Panc1 (cell line): ENCODE results near the gene HS3ST2. TPM values are rescaled to one million over a fixed set of nuclear protein-coding genes. Genes with fewer than 3 reads are reported as not detected.

Experiments
- ATAC-seq: fragments of 200-7000 bp; cut with Tn5 transposase; 2 replicates; pipeline ENCODE4 v1.9.1; 2020; ENCODE audit warnings: mild to moderate bottlenecking, moderate library complexity
- BruUV-seq: library from RNA; stranded (reverse); fragments of 400-500 nt; replicated peaks from 2 replicates; lab custom pipeline; 2021; lab: Mats Ljungman, UMichigan
- CTCF ChIA-PET: fragments of 300-600 bp; sonication (Branson Sonifier 250); formaldehyde crosslinking; loops from one replicate; lab custom pipeline; 2022; ENCODE audit warnings: antibody characterized with exemption; lab: Charles Lee
- POLR2A ChIA-PET: fragments of 300-600 bp; sonication (Branson Sonifier 250); formaldehyde crosslinking; loops from one replicate; lab custom pipeline; 2022; ENCODE audit warnings: antibody characterized with exemption; lab: Charles Lee
- DNase-seq: peaks from one replicate; pipeline ENCODE4 v3.0.0-alpha.2; 2010; ENCODE audit warnings: low read depth, low spot score
- H3K27ac ChIP-seq: 2 replicates; pipeline ENCODE4 v1.5.1; 2011; ENCODE audit warnings: mild to moderate bottlenecking, low read length, inconsistent platforms
- H3K27me3 ChIP-seq: fragments of 200-500 bp; sonication (Bioruptor generic); 2 replicates; pipeline ENCODE4 v1.6.0; 2014; ENCODE audit warnings: low read length, inconsistent platforms; ENCODE audit not compliant: control insufficient read depth, insufficient read depth
- H3K36me3 ChIP-seq: fragments of 200-500 bp; sonication (Bioruptor generic); 2 replicates; pipeline ENCODE4 v1.5.1; 2014; ENCODE audit warnings: inconsistent platforms, mild to moderate bottlenecking, low read length, moderate library complexity; ENCODE audit not compliant: control insufficient read depth, insufficient read depth
- H3K4me1 ChIP-seq: 2 replicates; pipeline ENCODE4 v1.5.1; 2011; ENCODE audit warnings: inconsistent platforms, mild to moderate bottlenecking, low read length, moderate library complexity; ENCODE audit not compliant: control insufficient read depth, insufficient read depth
- H3K4me3 ChIP-seq, 2 experiments: 2 replicates each; pipeline ENCODE4 v1.5.1; 2011 to 2012; ENCODE audit warnings: low read depth in 2 of 2, low read length in 2 of 2, mild to moderate bottlenecking in 2 of 2, inconsistent platforms in 1 of 2, moderate library complexity in 1 of 2
- H3K9me3 ChIP-seq: fragments of 200-500 bp; sonication (Bioruptor generic); 2 replicates; pipeline ENCODE4 v1.5.1; 2014; ENCODE audit warnings: low read depth, mild to moderate bottlenecking, inconsistent platforms, low read length, moderate library complexity; ENCODE audit not compliant: control insufficient read depth, insufficient read depth
- CTCF ChIP-seq: fragments of 450-650 bp; IDR thresholded peaks from 2 replicates; pipeline ENCODE4 v1.5.1; 2017; ENCODE audit warnings: mild to moderate bottlenecking
- POLR2AphosphoS5 ChIP-seq: IDR thresholded peaks from 2 replicates; pipeline ENCODE4 v1.6.1; 2012; ENCODE audit warnings: mild to moderate bottlenecking, low read depth, low read length, moderate library complexity
- SIN3A ChIP-seq: IDR thresholded peaks from 2 replicates; pipeline ENCODE4 v1.6.1; 2012; ENCODE audit warnings: low read depth, mild to moderate bottlenecking, low read length, moderate library complexity, borderline replicate concordance; ENCODE audit not compliant: insufficient read depth
- TCF7L2 ChIP-seq: IDR thresholded peaks from 2 replicates; pipeline ENCODE4 v1.6.1; 2011; ENCODE audit warnings: mild to moderate bottlenecking, low read depth, low read length, inconsistent platforms
- in situ Hi-C: cut with HindIII; loops from 2 replicates; pipeline ENCODE4 v1.10.0; 2016; ENCODE audit warnings: low sequenced_read_pairs, low pct_unique_long_range_greater_than_20kb
- intact Hi-C: fragments of 100-400 bp; cut with micrococcal nuclease; formaldehyde crosslinking; loops from one replicate; pipeline ENCODE4 v1.10.0; 2022; ENCODE audit not compliant: unreplicated experiment
- total RNA-seq: library from RNA; stranded (reverse); gene quantifications from one replicate; pipeline ENCODE4 v1.2.1, GENCODE V29; 2021; ENCODE audit not compliant: unreplicated experiment
- TF ChIP-seq, protein P1 (sequence below), 2 experiments: IDR thresholded peaks; 2 replicates each; pipeline ENCODE4 v1.6.1; 2011 to 2012; ENCODE audit warnings: low read depth in 2 of 2, control low read depth in 1 of 2, low read length in 1 of 2, mild to moderate bottlenecking in 1 of 2, moderate library complexity in 1 of 2; ENCODE audit not compliant: insufficient read depth in 1 of 2

Gene HS3ST2
- total RNA-seq, 1 experiment from 2014 or later, result not detected

DNA sequence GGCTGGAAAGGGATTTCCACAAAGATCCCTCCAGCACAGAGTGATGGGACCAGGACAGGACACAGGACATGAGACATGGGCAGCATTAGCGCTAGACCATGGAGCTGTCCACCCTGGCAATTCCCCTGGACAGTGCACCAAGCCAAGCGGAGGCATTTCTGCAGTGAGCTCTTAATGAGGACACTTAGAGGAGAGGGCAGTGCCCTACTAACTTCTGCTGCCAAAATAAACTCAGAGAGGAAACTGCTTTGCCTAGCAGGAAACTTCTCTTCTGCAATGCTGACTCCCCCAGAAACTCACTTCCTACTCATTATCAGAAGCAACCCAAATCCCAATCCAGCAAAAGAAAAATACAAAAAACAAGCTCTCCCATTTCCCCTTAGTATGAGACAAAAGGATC is 119.2 kb downstream of the HS3ST2 start:
- intact Hi-C loops (no loop called here), in situ Hi-C loops (no loop called here)
- Histone ChIP-seq H3K9me3 (no peaks in the 10 kb centered on the region), H3K27ac (no peak overlapping the region), H3K36me3 (no peaks in the 10 kb centered on the region), H3K4me3 (no peak overlapping the region), H3K4me1 (no peaks in the 10 kb centered on the region), H3K27me3 (peaks cover 13% of the 10 kb centered on the region)
- CTCF ChIA-PET, result no interaction called here
- TF ChIP-seq CTCF, result no peak
- TF ChIP-seq POLR2AphosphoS5, result no peak
- no peak for TF ChIP-seq SIN3A
- TF ChIP-seq, protein P1, sequence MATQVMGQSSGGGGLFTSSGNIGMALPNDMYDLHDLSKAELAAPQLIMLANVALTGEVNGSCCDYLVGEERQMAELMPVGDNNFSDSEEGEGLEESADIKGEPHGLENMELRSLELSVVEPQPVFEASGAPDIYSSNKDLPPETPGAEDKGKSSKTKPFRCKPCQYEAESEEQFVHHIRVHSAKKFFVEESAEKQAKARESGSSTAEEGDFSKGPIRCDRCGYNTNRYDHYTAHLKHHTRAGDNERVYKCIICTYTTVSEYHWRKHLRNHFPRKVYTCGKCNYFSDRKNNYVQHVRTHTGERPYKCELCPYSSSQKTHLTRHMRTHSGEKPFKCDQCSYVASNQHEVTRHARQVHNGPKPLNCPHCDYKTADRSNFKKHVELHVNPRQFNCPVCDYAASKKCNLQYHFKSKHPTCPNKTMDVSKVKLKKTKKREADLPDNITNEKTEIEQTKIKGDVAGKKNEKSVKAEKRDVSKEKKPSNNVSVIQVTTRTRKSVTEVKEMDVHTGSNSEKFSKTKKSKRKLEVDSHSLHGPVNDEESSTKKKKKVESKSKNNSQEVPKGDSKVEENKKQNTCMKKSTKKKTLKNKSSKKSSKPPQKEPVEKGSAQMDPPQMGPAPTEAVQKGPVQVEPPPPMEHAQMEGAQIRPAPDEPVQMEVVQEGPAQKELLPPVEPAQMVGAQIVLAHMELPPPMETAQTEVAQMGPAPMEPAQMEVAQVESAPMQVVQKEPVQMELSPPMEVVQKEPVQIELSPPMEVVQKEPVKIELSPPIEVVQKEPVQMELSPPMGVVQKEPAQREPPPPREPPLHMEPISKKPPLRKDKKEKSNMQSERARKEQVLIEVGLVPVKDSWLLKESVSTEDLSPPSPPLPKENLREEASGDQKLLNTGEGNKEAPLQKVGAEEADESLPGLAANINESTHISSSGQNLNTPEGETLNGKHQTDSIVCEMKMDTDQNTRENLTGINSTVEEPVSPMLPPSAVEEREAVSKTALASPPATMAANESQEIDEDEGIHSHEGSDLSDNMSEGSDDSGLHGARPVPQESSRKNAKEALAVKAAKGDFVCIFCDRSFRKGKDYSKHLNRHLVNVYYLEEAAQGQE (IDR thresholded peaks at IDR 0.05; ENCODE audit: insufficient read depth in 1 of 2, low read depth in 2 of 2, low read length in 1 of 2), result no peak
- no peak for TF ChIP-seq TCF7L2
- POLR2A ChIA-PET, result no interaction called here
- DNase-seq, result no peak
- no TSS peak for BruUV-seq
- no peak for ATAC-seq

- no peaks in the 10 kb centered on the region for H3K36me3 ChIP-seq
- no peak overlapping the region for H3K27ac ChIP-seq
- in situ Hi-C loops (no loop called here), intact Hi-C loops (no loop called here)
- ATAC-seq, result no peak
- no peak for TF ChIP-seq TCF7L2
- TF ChIP-seq CTCF, result no peak
- TF ChIP-seq, protein P1 (IDR thresholded peaks at IDR 0.05; ENCODE audit: insufficient read depth in 1 of 2, low read depth in 2 of 2, low read length in 1 of 2), result no peak
- TF ChIP-seq SIN3A, result no peak
- no peak for TF ChIP-seq POLR2AphosphoS5
- no peaks in the 10 kb centered on the region for H3K9me3 ChIP-seq
- BruUV-seq, result no TSS peak
- peaks cover 13% of the 10 kb centered on the region for H3K27me3 ChIP-seq
- POLR2A ChIA-PET, result interaction anchor here (0.5 kb wide), 1 partner anchor 16 kb away, joined by 3 read pairs; no protein-coding TSS in a partner anchor
- H3K4me1 ChIP-seq, result no peaks in the 10 kb centered on the region
- DNase-seq, result no peak
- H3K4me3 ChIP-seq, result no peak overlapping the region
- CTCF ChIA-PET, result no interaction called here
Measured at GRCh38 chr16:22934786-22935185, 120.8 kb downstream of the HS3ST2 start.
